IMR-90 (cell line): ENCODE data around the gene WWP2. TPM values are rescaled to one million over a fixed set of nuclear protein-coding genes. Genes with fewer than 3 reads are reported as not detected.
A peak's percentile ranks its signal among the peaks of the same experiment; 100 is the strongest.

ENCODE experiments used
- ATAC-seq: fragments of 200-7000 bp; cut with Tn5 transposase; 2 replicates; pipeline ENCODE4 v1.9.1; 2020; ENCODE audit warnings: low read depth, mild to moderate bottlenecking, moderate library complexity
- BruUV-seq: library from RNA; stranded (reverse); fragments of 400-500 nt; replicated peaks from 2 replicates; lab custom pipeline; 2021; lab: Mats Ljungman, UMichigan
- CTCF ChIA-PET: fragments of 300-600 bp; formaldehyde crosslinking; extraction: SDS; loops from one replicate; lab custom pipeline; 2021; ENCODE audit warnings: antibody characterized with exemption; lab: Yijun Ruan, JAX
- POLR2A ChIA-PET: fragments of 300-600 bp; sonication (Branson Sonifier 250); formaldehyde crosslinking; loops from one replicate; lab custom pipeline; 2022; ENCODE audit warnings: antibody characterized with exemption; ENCODE audit not compliant: unreplicated experiment; lab: Charles Lee
- DNase-seq: peaks from one replicate; pipeline ENCODE4 v3.0.0; 2013
- H2AFZ ChIP-seq: replicated peaks from 2 replicates; pipeline ENCODE3; 2013; ENCODE audit warnings: low read length, mild to moderate bottlenecking; ENCODE audit not compliant: poor library complexity
- H2AK5ac ChIP-seq: 2 replicates; pipeline ENCODE4 v1.6.1; 2013; ENCODE audit warnings: low read depth, low read length, inconsistent platforms
- H2AK9ac ChIP-seq: replicated peaks from 2 replicates; pipeline ENCODE3; 2013; ENCODE audit warnings: mild to moderate bottlenecking, low read depth, low read length, moderate library complexity; ENCODE audit not compliant: poor library complexity
- H2BK120ac ChIP-seq: 2 replicates; pipeline ENCODE4 v1.6.1; 2013; ENCODE audit warnings: low read depth, low read length, inconsistent platforms
- H2BK15ac ChIP-seq: 3 replicates; pipeline ENCODE4 v1.6.1; 2013; ENCODE audit warnings: low read depth, low read length, inconsistent platforms
- H2BK20ac ChIP-seq: 2 replicates; pipeline ENCODE4 v1.6.1; 2013; ENCODE audit warnings: low read depth, mild to moderate bottlenecking, inconsistent platforms, low read length, moderate library complexity
- H2BK5ac ChIP-seq: 2 replicates; pipeline ENCODE4 v1.6.1; 2013; ENCODE audit warnings: mild to moderate bottlenecking, low read depth, low read length, inconsistent platforms; ENCODE audit not compliant: poor library complexity, severe bottlenecking
- H3K14ac ChIP-seq: replicated peaks from 2 replicates; pipeline ENCODE4 v1.6.1; 2013; ENCODE audit warnings: low read depth, low read length, inconsistent platforms
- H3K18ac ChIP-seq: 2 replicates; pipeline ENCODE4 v1.6.1; 2013; ENCODE audit warnings: low read depth, low read length, control low read depth
- H3K23ac ChIP-seq: 2 replicates; pipeline ENCODE4 v1.6.1; 2013; ENCODE audit warnings: low read depth, low read length, inconsistent platforms
- H3K27ac ChIP-seq: 2 replicates; pipeline ENCODE4 v1.5.1; 2013; ENCODE audit warnings: mild to moderate bottlenecking, control low read depth, low read length; ENCODE audit not compliant: insufficient read depth
- H3K27me3 ChIP-seq: 2 replicates; pipeline ENCODE4 v1.6.1; 2013; ENCODE audit warnings: low read length; ENCODE audit not compliant: control insufficient read depth, insufficient read depth
- H3K36me3 ChIP-seq: 2 replicates; pipeline ENCODE4 v1.6.1; 2013; ENCODE audit warnings: low read length, mixed read lengths; ENCODE audit not compliant: control insufficient read depth, insufficient read depth
- H3K4ac ChIP-seq: 2 replicates; pipeline ENCODE4 v1.6.1; 2013; ENCODE audit warnings: low read depth, low read length, inconsistent platforms
- H3K4me1 ChIP-seq: 2 replicates; pipeline ENCODE4 v1.6.1; 2013; ENCODE audit warnings: low read length, mixed read lengths; ENCODE audit not compliant: control insufficient read depth, insufficient read depth
- H3K4me2 ChIP-seq: 2 replicates; pipeline ENCODE4 v1.6.1; 2013; ENCODE audit warnings: low read depth, mild to moderate bottlenecking, control low read depth, low read length, moderate library complexity
- H3K4me3 ChIP-seq: 2 replicates; pipeline ENCODE4 v1.5.1; 2013; ENCODE audit warnings: low read depth, mild to moderate bottlenecking, control low read depth, low read length, moderate library complexity; ENCODE audit not compliant: insufficient read depth
- H3K56ac ChIP-seq: 2 replicates; pipeline ENCODE4 v1.6.1; 2013; ENCODE audit warnings: low read length, inconsistent platforms; ENCODE audit not compliant: insufficient read depth; ENCODE audit errors: extremely low read depth
- H3K79me1 ChIP-seq, 2 experiments: 2 replicates each; pipeline ENCODE4 v1.6.1; 2013; ENCODE audit warnings: low read length in 2 of 2, inconsistent platforms in 1 of 2, low read depth in 1 of 2
- H3K9ac ChIP-seq: 2 replicates; pipeline ENCODE4 v1.6.1; 2013; ENCODE audit warnings: low read depth, low read length, control low read depth
- H3K9me1 ChIP-seq: 2 replicates; pipeline ENCODE4 v1.6.1; 2013; ENCODE audit warnings: low read length, inconsistent platforms; ENCODE audit not compliant: insufficient read depth
- H3K9me3 ChIP-seq: 2 replicates; pipeline ENCODE4 v1.6.1; 2013; ENCODE audit warnings: low read length; ENCODE audit not compliant: control insufficient read depth, insufficient read depth
- H4K20me1 ChIP-seq: 2 replicates; pipeline ENCODE4 v1.6.1; 2013; ENCODE audit warnings: low read length, inconsistent platforms; ENCODE audit not compliant: insufficient read depth
- H4K5ac ChIP-seq: 2 replicates; pipeline ENCODE4 v1.6.1; 2013; ENCODE audit warnings: mild to moderate bottlenecking, low read depth, low read length, control low read depth
- H4K8ac ChIP-seq, 2 experiments: 2 replicates each; pipeline ENCODE4 v1.6.1; 2013; ENCODE audit warnings: low read depth in 2 of 2, low read length in 2 of 2, control low read depth in 1 of 2, inconsistent platforms in 1 of 2
- H4K91ac ChIP-seq: 2 replicates; pipeline ENCODE4 v1.6.1; 2013; ENCODE audit warnings: low read depth, low read length, inconsistent platforms; ENCODE audit not compliant: insufficient read depth
- BHLHE40 ChIP-seq: fragments of 150-350 bp; IDR thresholded peaks from 2 replicates; pipeline ENCODE4 v1.6.1; 2016; ENCODE audit warnings: mild to moderate bottlenecking, low read depth, low read length
- CEBPB ChIP-seq: IDR thresholded peaks from 2 replicates; pipeline ENCODE4 v1.6.1; 2012; ENCODE audit warnings: low read depth, low read length, improper control_type of control experiment
- CHD1 ChIP-seq: IDR thresholded peaks from 2 replicates; pipeline ENCODE4 v1.6.1; 2012; ENCODE audit warnings: low read depth, low read length, improper control_type of control experiment
- CTCF ChIP-seq: conservative IDR thresholded peaks from 2 replicates; pipeline ENCODE4 v1.5.1; 2012; ENCODE audit warnings: mild to moderate bottlenecking, low read depth, low read length, improper control_type of control experiment
- ELK1 ChIP-seq: fragments of 150-350 bp; IDR thresholded peaks from 2 replicates; pipeline ENCODE4 v1.6.1; 2016; ENCODE audit warnings: low read depth, mild to moderate bottlenecking, low read length, moderate library complexity, borderline replicate concordance
- MAFK ChIP-seq: IDR thresholded peaks from 2 replicates; pipeline ENCODE4 v1.6.1; 2012; ENCODE audit warnings: low read depth, low read length, improper control_type of control experiment
- MAZ ChIP-seq: IDR thresholded peaks from 2 replicates; pipeline ENCODE4 v1.6.1; 2012; ENCODE audit warnings: low read depth, mild to moderate bottlenecking, low read length, improper control_type of control experiment, moderate library complexity, borderline replicate concordance
- NFE2L2 ChIP-seq: fragments of 150-350 bp; IDR thresholded peaks from 2 replicates; pipeline ENCODE4 v1.6.1; 2016; ENCODE audit warnings: low read depth, mild to moderate bottlenecking, low read length
- POLR2A ChIP-seq: IDR thresholded peaks from 2 replicates; pipeline ENCODE4 v1.6.1; 2012; ENCODE audit warnings: mild to moderate bottlenecking, low read depth, low read length
- RAD21 ChIP-seq: IDR thresholded peaks from 2 replicates; pipeline ENCODE4 v1.6.1; 2012; ENCODE audit warnings: low read length, improper control_type of control experiment
- RCOR1 ChIP-seq: IDR thresholded peaks from 2 replicates; pipeline ENCODE4 v1.6.1; 2012; ENCODE audit warnings: mild to moderate bottlenecking, low read length, improper control_type of control experiment; ENCODE audit not compliant: insufficient replicate concordance
- USF2 ChIP-seq: fragments of 150-350 bp; IDR thresholded peaks from 2 replicates; pipeline ENCODE4 v1.6.1; 2017; ENCODE audit warnings: mild to moderate bottlenecking, antibody characterized with exemption, low read length, low read depth
- WGBS, 2 experiments: methylation state at CpG; one replicate each; pipeline versions ENCODE4 v1.1.5 to v1.1.7; 2013; ENCODE audit warnings: missing lambda C conversion rate in 2 of 2; ENCODE audit not compliant: insufficient read length in 1 of 2; ENCODE audit errors: extremely low coverage in 2 of 2; 5-methylcytosine and 5-hydroxymethylcytosine counted together
- dilution Hi-C: fragments of 300-500 bp; cut with HindIII; formaldehyde crosslinking; loops from one replicate; pipeline ENCODE4 v1.14.3; 2018; ENCODE audit warnings: low sequenced_read_pairs; ENCODE audit not compliant: unreplicated experiment
- in situ Hi-C: fragments of 300-500 bp; cut with MboI; formaldehyde crosslinking; loops from 3 replicates; pipeline ENCODE4 v1.14.3; 2019; ENCODE audit warnings: low sequenced_read_pairs, inconsistent platforms, mixed read lengths
- intact Hi-C: fragments of 100-400 bp; cut with micrococcal nuclease; formaldehyde crosslinking; loops from 2 replicates; pipeline ENCODE4 v1.10.0; 2022
- polyA plus RNA-seq, 3 experiments: library from polyadenylated mRNA; depleted of rRNA; stranded (reverse); fragments of >200 nt; gene quantifications; 2 replicates each; pipeline ENCODE4 v1.2.3, GENCODE V29; 2012; ENCODE audit warnings: low replicate concordance in 1 of 3
- total RNA-seq: library from RNA; depleted of rRNA; stranded (reverse); fragments of >200 nt; gene quantifications from 2 replicates; pipeline ENCODE4 v1.2.3, GENCODE V29; 2012

The WWP2 gene
- total and polyA plus RNA-seq, 2 of the 4 experiments (the other 2 are of a cell fraction): 12.7 to 13.7 TPM

GRCh38 chr16:69754469-69755310 is 7.4 kb upstream of the WWP2 start, which contains the start of gene NOB1:
NOB1 (minus strand) TSS chr16:69754926; CDS start chr16:69754910, 16 bp downstream.
- intact Hi-C loops (loop anchor here (1.0 to 5.0 kb wide), 5 partner anchors 28 to 415 kb away; partner anchors contain the start of genes COG8, NIP7 and NQO1), dilution Hi-C loops (no loop called here), in situ Hi-C loops (loop anchor here (5.0 kb wide), 2 partner anchors 47 to 357 kb away; no protein-coding TSS in a partner anchor)
- no peaks in the 10 kb centered on the region for H3K4me1 ChIP-seq
- H4K5ac ChIP-seq: peak within 1 kb of the TSS; percentile 88
- no peaks in the 10 kb centered on the region for H3K9me3 ChIP-seq
- peak within 1 kb of the TSS; percentile 83 for H3K9ac ChIP-seq
- peak within 1 kb of the TSS; percentile 72 for H2BK5ac ChIP-seq
- H3K9me1 ChIP-seq: 0 out of 2 replicates have a peak, but pooled peaks cover 2% of the 10 kb centered on the region
- H4K20me1 ChIP-seq: no peaks in the 10 kb centered on the region
- H3K56ac ChIP-seq: peak within 1 kb of the TSS; percentile 69
- CTCF ChIA-PET: interaction anchor here (0.7 to 1.7 kb wide), 6 partner anchors 9 to 358 kb away, joined by 3 to 14 read pairs (median 4); partner anchors contain the start of gene NQO1
- H2AK9ac ChIP-seq: peak within 1 kb of the TSS; percentile 99
- BruUV-seq: no TSS peak
- peak within 1 kb of the TSS; percentile 100 for H2AFZ ChIP-seq
- peak within 1 kb of the TSS; percentile 84 for H4K91ac ChIP-seq
- peak within 1 kb of the TSS; percentile 92 for H3K4ac ChIP-seq
- peak within 1 kb of the TSS; percentile 77 to 97 for H4K8ac ChIP-seq
- H2BK15ac ChIP-seq: peak within 1 kb of the TSS; percentile 1; the same call in 1 of the 3 replicates
- H2BK20ac ChIP-seq: 0 out of 2 replicates have a peak within 1 kb of the TSS, but pooled peaks have one; percentile 8
- peak; percentile 97 for ATAC-seq
- peak within 1 kb of the TSS; percentile 94 for H3K23ac ChIP-seq
- H3K14ac ChIP-seq: peak within 1 kb of the TSS; percentile 96
- H3K27ac ChIP-seq: peak within 1 kb of the TSS; percentile 73
- H3K4me3 ChIP-seq: peak within 1 kb of the TSS; percentile 78
- POLR2A ChIA-PET: interaction anchor here (1.1 kb wide), 1 partner anchor 359 kb away, joined by 3 read pairs; no protein-coding TSS in a partner anchor
- peaks cover 8 to 21% of the 10 kb centered on the region in 2 experiments for H3K79me1 ChIP-seq
- peaks cover 12% of the 10 kb centered on the region for H3K36me3 ChIP-seq
- DNase-seq: peak; percentile 96
- 1% methylated on average over 29 of the region's 58 CpGs; no CpG with 5 or more reads in 1 of the 2 experiments for WGBS, 2 experiments
- H3K18ac ChIP-seq: no peak within 1 kb of the TSS
- peak within 1 kb of the TSS; percentile 50; the same call in 1 of the 2 replicates for H2BK120ac ChIP-seq
- peak within 1 kb of the TSS; percentile 91 for H3K4me2 ChIP-seq
- no peaks in the 10 kb centered on the region for H3K27me3 ChIP-seq
- H2AK5ac ChIP-seq: peak within 1 kb of the TSS; percentile 95
- no peak for TF ChIP-seq CEBPB
- TF ChIP-seq MAFK: no peak
- no peak for TF ChIP-seq ELK1
- TF ChIP-seq MAZ: peak; percentile 52; the same call in 1 of the 2 replicates
- TF ChIP-seq USF2: no peak
- no peak for TF ChIP-seq NFE2L2
- TF ChIP-seq RAD21: peak; percentile 88
- TF ChIP-seq POLR2A: peak; percentile 86
- TF ChIP-seq CTCF: peak; percentile 99
- TF ChIP-seq RCOR1: no peak
- TF ChIP-seq CHD1: no peak
- TF ChIP-seq BHLHE40: no peak
